Glutamatergic neuron (in vitro differentiated cells): ENCODE results near the gene PEAK1. TPM values are rescaled to one million over a fixed set of nuclear protein-coding genes. Genes with fewer than 3 reads are reported as not detected.

Experiments used
- DNase-seq: peaks from one replicate; pipeline ENCODE4 v3.0.0; 2022
- H3K27ac Mint-ChIP-seq: one replicate; pipeline ENCODE4 v1.8.0; 2020; ENCODE audit warnings: mild to moderate bottlenecking, mixed read lengths, inconsistent platforms; ENCODE audit not compliant: unreplicated experiment
- H3K27me3 Mint-ChIP-seq: one replicate; pipeline ENCODE4 v1.8.0; 2020; ENCODE audit warnings: mild to moderate bottlenecking, moderate library complexity, mixed read lengths, inconsistent platforms; ENCODE audit not compliant: unreplicated experiment
- H3K36me3 Mint-ChIP-seq: one replicate; pipeline ENCODE4 v1.8.0; 2020; ENCODE audit warnings: mild to moderate bottlenecking, mixed read lengths, inconsistent platforms; ENCODE audit not compliant: unreplicated experiment
- H3K4me1 Mint-ChIP-seq: one replicate; pipeline ENCODE4 v1.8.0; 2020; ENCODE audit warnings: mild to moderate bottlenecking, low read depth, mixed read lengths, inconsistent platforms; ENCODE audit not compliant: unreplicated experiment
- H3K4me3 Mint-ChIP-seq: one replicate; pipeline ENCODE4 v1.8.0; 2020; ENCODE audit warnings: mild to moderate bottlenecking, mixed read lengths, inconsistent platforms; ENCODE audit not compliant: unreplicated experiment
- H3K9me3 Mint-ChIP-seq: one replicate; pipeline ENCODE4 v1.8.0; 2020; ENCODE audit warnings: mild to moderate bottlenecking, moderate library complexity, mixed read lengths, inconsistent platforms; ENCODE audit not compliant: unreplicated experiment
- CTCF ChIP-seq: fragments of 200-600 bp; sonication (generic); IDR thresholded peaks from one replicate; pipeline ENCODE4 v1.5.0; 2021; ENCODE audit not compliant: partially characterized antibody, unreplicated experiment
- total RNA-seq: library from RNA; stranded (reverse); fragmentation: NEBNext Ultra II Directional; extraction: Animal tissue kit (Norgen Biotek cat#: 25700); gene quantifications from one replicate; pipeline ENCODE4 v1.2.1, GENCODE V29; 2021; ENCODE audit not compliant: unreplicated experiment

The PEAK1 gene
- total RNA-seq, 1 donor from 2014 or later: 110 TPM

GRCh38 chr15:77219841-77220240 is 200.1 kb downstream of the PEAK1 start:
- no peaks in the 10 kb centered on the region for H3K27me3 Mint-ChIP-seq
- no peak overlapping the region for H3K27ac Mint-ChIP-seq
- no peaks in the 10 kb centered on the region for H3K9me3 Mint-ChIP-seq
- TF ChIP-seq CTCF: no peak
- no peak overlapping the region for H3K4me3 Mint-ChIP-seq
- H3K4me1 Mint-ChIP-seq: no peaks in the 10 kb centered on the region
- H3K36me3 Mint-ChIP-seq: no peaks in the 10 kb centered on the region
- DNase-seq: no peak

GRCh38 chr15:77209221-77209620 is 210.7 kb downstream of the PEAK1 start:
- TF ChIP-seq CTCF: no peak
- no peak overlapping the region for H3K4me3 Mint-ChIP-seq
- no peaks in the 10 kb centered on the region for H3K4me1 Mint-ChIP-seq
- no peaks in the 10 kb centered on the region for H3K9me3 Mint-ChIP-seq
- H3K27me3 Mint-ChIP-seq: no peaks in the 10 kb centered on the region
- no peak for DNase-seq
- no peak overlapping the region for H3K27ac Mint-ChIP-seq
- no peaks in the 10 kb centered on the region for H3K36me3 Mint-ChIP-seq

- Mint-ChIP-seq H3K4me1 (no peaks in the 10 kb centered on the region), H3K27me3 (no peaks in the 10 kb centered on the region), H3K36me3 (no peaks in the 10 kb centered on the region), H3K4me3 (no peak overlapping the region), H3K27ac (no peak overlapping the region), H3K9me3 (no peaks in the 10 kb centered on the region)
- DNase-seq: no peak
- no peak for TF ChIP-seq CTCF
These were observed 211.7 kb downstream of the PEAK1 start for GRCh38 chr15:77208241-77208640.

- H3K36me3 Mint-ChIP-seq: peaks cover 13% of the 10 kb centered on the region
- no peak for DNase-seq
- TF ChIP-seq CTCF: no peak
- H3K27me3 Mint-ChIP-seq: no peaks in the 10 kb centered on the region
- no peak overlapping the region for H3K27ac Mint-ChIP-seq
- peaks cover 2% of the 10 kb centered on the region for H3K9me3 Mint-ChIP-seq
- H3K4me3 Mint-ChIP-seq: no peak overlapping the region
- no peaks in the 10 kb centered on the region for H3K4me1 Mint-ChIP-seq
These were observed 218.2 kb downstream of the PEAK1 start for GRCh38 chr15:77201665-77202064.

- H3K27ac Mint-ChIP-seq: no peak overlapping the region
- no peak for DNase-seq
- H3K27me3 Mint-ChIP-seq: no peaks in the 10 kb centered on the region
- peaks cover 4% of the 10 kb centered on the region for H3K4me1 Mint-ChIP-seq
- H3K9me3 Mint-ChIP-seq: peaks cover 2% of the 10 kb centered on the region
- peaks cover 13% of the 10 kb centered on the region for H3K36me3 Mint-ChIP-seq
- no peak overlapping the region for H3K4me3 Mint-ChIP-seq
- no peak for TF ChIP-seq CTCF
These were observed 223.5 kb downstream of the PEAK1 start for GRCh38 chr15:77196381-77196780.
